Caco-2 (cell line): Measurements from ENCODE around the gene SKIC2. TPM values are rescaled to one million over a fixed set of nuclear protein-coding genes. Genes with fewer than 3 reads are reported as not detected.
A peak's percentile ranks its signal among the peaks of the same experiment; 100 is the strongest.
"Not testable (repeated sequence)": the region's sequence is repeated elsewhere in the genome, so short reads cannot be mapped to it uniquely, and the experiment has no call there.

ENCODE experiments used
- Bru-seq: library from RNA; stranded (reverse); fragments of 400-500 nt; gene quantifications from one replicate; lab custom pipeline; 2021; lab: Mats Ljungman, UMichigan
- BruChase-seq, 2 experiments: library from RNA; stranded (reverse); fragments of 400-500 nt; gene quantifications; one replicate each; lab custom pipeline; 2021; lab: Mats Ljungman, UMichigan
- BruUV-seq: library from RNA; stranded (reverse); fragments of 400-500 nt; replicated peaks from 2 replicates; lab custom pipeline; 2021; lab: Mats Ljungman, UMichigan
- CTCF ChIA-PET: fragments of 300-600 bp; sonication (Branson Sonifier 250); formaldehyde crosslinking; loops from one replicate; lab custom pipeline; 2022; ENCODE audit warnings: antibody characterized with exemption; lab: Charles Lee
- POLR2A ChIA-PET: fragments of 300-600 bp; sonication (Branson Sonifier 250); formaldehyde crosslinking; loops from one replicate; lab custom pipeline; 2022; ENCODE audit warnings: antibody characterized with exemption; lab: Charles Lee
- DNase-seq, 2 experiments: peaks; one replicate each; pipeline versions ENCODE4 v3.0.0 to v3.0.0-alpha.2; 2020 to 2022
- H3K27me3 ChIP-seq: replicated peaks from 2 replicates; pipeline ENCODE4 v1.6.0; 2011; ENCODE audit warnings: low read length; ENCODE audit not compliant: control insufficient read depth, insufficient read depth
- H3K36me3 ChIP-seq: 2 replicates; pipeline ENCODE4 v1.5.1; 2011; ENCODE audit warnings: low read length; ENCODE audit not compliant: control insufficient read depth, insufficient read depth
- H3K4me1 ChIP-seq: fragments of 250-450 bp; sonication (Bioruptor Pico); 2 replicates; pipeline ENCODE4 v1.5.1; 2020; ENCODE audit warnings: mild to moderate bottlenecking
- H3K4me3 ChIP-seq: 2 replicates; pipeline ENCODE4 v1.5.1; 2011; ENCODE audit warnings: low read depth, mild to moderate bottlenecking, control low read depth, low read length
- H3K9me3 ChIP-seq: fragments of 250-450 bp; sonication (Bioruptor Pico); 2 replicates; pipeline ENCODE4 v1.5.1; 2020; ENCODE audit warnings: mild to moderate bottlenecking, moderate library complexity
- H3K27ac Mint-ChIP-seq: one replicate; pipeline ENCODE4 v1.8.0; 2022; ENCODE audit warnings: mixed read lengths; ENCODE audit not compliant: unreplicated experiment
- H3K27me3 Mint-ChIP-seq: one replicate; pipeline ENCODE4 v1.8.0; 2022; ENCODE audit warnings: mixed read lengths; ENCODE audit not compliant: insufficient read depth, unreplicated experiment
- H3K36me3 Mint-ChIP-seq: one replicate; pipeline ENCODE4 v1.8.0; 2022; ENCODE audit warnings: mild to moderate bottlenecking, mixed read lengths; ENCODE audit not compliant: insufficient read depth, unreplicated experiment
- H3K4me1 Mint-ChIP-seq: one replicate; pipeline ENCODE4 v1.8.0; 2022; ENCODE audit warnings: low read depth, mixed read lengths; ENCODE audit not compliant: unreplicated experiment
- H3K4me3 Mint-ChIP-seq: one replicate; pipeline ENCODE4 v1.8.0; 2022; ENCODE audit warnings: mild to moderate bottlenecking, moderate library complexity, mixed read lengths; ENCODE audit not compliant: unreplicated experiment
- H3K9me3 Mint-ChIP-seq: one replicate; pipeline ENCODE4 v1.8.0; 2022; ENCODE audit warnings: mixed read lengths; ENCODE audit not compliant: unreplicated experiment
- intact Hi-C: fragments of 100-400 bp; cut with micrococcal nuclease; formaldehyde crosslinking; loops from one replicate; pipeline ENCODE4 v1.10.0; 2022; ENCODE audit not compliant: unreplicated experiment
- long read RNA-seq: library from polyadenylated mRNA; stranded (forward); transcript quantifications from one replicate; pipeline ENCODE4 v2.0.0, GENCODE V29; 2022
- total RNA-seq: library from RNA; stranded (reverse); gene quantifications from 2 replicates; pipeline ENCODE4 v1.2.3, GENCODE V29; 2022
- TF ChIP-seq, protein P1 (sequence below), 2 experiments: fragments of 200-600 bp in 1 of 2; IDR thresholded peaks; 1 replicate in 1 of 2; 2 replicates in 1 of 2; pipeline versions ENCODE4 v1.5.1 to v1.8.0; 2011 to 2022; ENCODE audit warnings: antibody characterized with exemption in 1 of 2, control low read depth in 1 of 2, inconsistent platforms in 1 of 2, low read depth in 1 of 2, low read length in 1 of 2, mild to moderate bottlenecking in 1 of 2, moderate library complexity in 1 of 2; ENCODE audit not compliant: insufficient read depth in 1 of 2, severe bottlenecking in 1 of 2, unreplicated experiment in 1 of 2

Gene SKIC2
- total RNA-seq (70.0 and 77.9 TPM in 2 replicates), Bru-seq, nascent RNA (percentile 67 among the genes with signal in this experiment), BruChase-seq, experiment 1, labeled RNA remaining after a 2-hour chase (percentile 71 among the genes with signal in this experiment), BruChase-seq, experiment 2, labeled RNA remaining after a 6-hour chase (percentile 82 among the genes with signal in this experiment)
- long read RNA-seq, transcript SKIV2L-201 (28 exons, 3,894 nt) = major isoform, 29 of 60 reads
- long read RNA-seq, partial matches to known transcripts = 12 of 60 reads
- long read RNA-seq, other reads (novel, unspliced or antisense) = 19 of 60 reads

DNA sequence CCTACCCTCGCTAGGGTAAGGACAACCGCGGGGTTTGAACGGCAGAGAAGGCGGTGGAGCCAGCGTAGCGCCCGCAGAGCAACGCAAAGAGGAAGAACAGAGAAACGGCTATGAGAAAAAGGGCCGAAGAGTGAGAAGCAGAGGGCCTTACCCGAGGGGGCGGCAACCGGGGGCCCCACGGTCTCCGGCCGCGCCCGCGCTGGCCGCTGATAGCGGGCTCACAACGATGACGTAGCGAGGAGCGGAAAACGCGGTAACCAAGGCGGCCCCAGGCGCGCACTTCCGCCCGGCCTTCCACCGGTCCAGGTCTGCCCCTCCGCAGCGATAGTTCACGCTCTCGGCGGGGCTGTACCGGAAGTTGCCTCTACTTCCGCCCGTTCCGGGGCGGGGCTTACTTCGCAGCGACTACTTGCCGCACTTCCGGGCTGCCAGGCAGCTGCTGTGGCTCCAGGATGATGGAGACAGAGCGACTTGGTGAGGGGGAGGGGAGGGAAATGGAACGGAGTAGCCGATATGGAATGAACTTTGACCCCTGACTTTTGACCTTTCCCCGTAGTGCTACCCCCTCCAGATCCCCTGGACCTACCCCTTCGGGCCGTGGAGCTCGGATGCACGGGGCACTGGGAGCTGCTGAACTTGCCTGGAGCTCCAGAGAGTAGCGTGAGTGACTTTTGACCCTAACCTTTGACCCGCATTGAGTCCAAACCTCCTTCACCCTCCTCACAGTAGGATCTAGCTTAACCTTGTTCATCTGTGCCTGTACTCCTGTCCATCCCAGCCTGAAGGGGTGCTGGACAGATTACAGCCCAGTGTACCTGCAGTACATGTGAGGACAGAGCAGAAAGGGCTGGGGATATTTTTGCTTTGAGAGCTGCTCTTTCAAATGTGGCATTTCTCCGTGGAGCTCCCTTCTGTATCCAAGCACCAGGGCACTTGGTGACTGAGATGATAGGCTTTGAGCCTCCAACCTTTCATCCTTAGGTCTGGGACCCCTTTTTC is at the start of gene SKIC2, which contains the start of gene NELFE:
SKIC2 (plus strand) TSS at position 435 of the 999 bp plus-strand sequence; CDS start at position 453, 18 bp downstream.
NELFE (minus strand) TSS at position 231 of the 999 bp plus-strand sequence. CDS start 525 bp downstream, outside the sequence.
- intact Hi-C loops = loop anchor here (1.0 kb wide), 2 partner anchors 13 to 14 kb away; partner anchors contain the start of gene DXO
- BruUV-seq = TSS peak; percentile 54
- peaks cover 80% of the 10 kb centered on the region for H3K36me3 Mint-ChIP-seq
- H3K27ac Mint-ChIP-seq = peak within 1 kb of the TSS; percentile 98
- POLR2A ChIA-PET = interaction anchor here (0.5 to 2.6 kb wide), 6 partner anchors 11 to 61 kb away, joined by 3 to 18 read pairs (median 6); partner anchors contain the start of genes CFB, DXO and ZBTB12
- H3K27me3 ChIP-seq = no peaks in the 10 kb centered on the region
- peak; percentile 98 for DNase-seq
- H3K9me3 Mint-ChIP-seq = no peaks in the 10 kb centered on the region
- H3K4me3 ChIP-seq = peak within 1 kb of the TSS; percentile 74
- H3K9me3 ChIP-seq = no peaks in the 10 kb centered on the region
- H3K27me3 Mint-ChIP-seq = no peaks in the 10 kb centered on the region
- CTCF ChIA-PET = interaction anchor here (0.6 to 1.7 kb wide), 5 partner anchors 13 to 802 kb away, joined by 3 to 5 read pairs (median 4); partner anchors contain the start of gene CFB
- H3K4me3 Mint-ChIP-seq = peak within 1 kb of the TSS; percentile 99
- TF ChIP-seq, protein P1, sequence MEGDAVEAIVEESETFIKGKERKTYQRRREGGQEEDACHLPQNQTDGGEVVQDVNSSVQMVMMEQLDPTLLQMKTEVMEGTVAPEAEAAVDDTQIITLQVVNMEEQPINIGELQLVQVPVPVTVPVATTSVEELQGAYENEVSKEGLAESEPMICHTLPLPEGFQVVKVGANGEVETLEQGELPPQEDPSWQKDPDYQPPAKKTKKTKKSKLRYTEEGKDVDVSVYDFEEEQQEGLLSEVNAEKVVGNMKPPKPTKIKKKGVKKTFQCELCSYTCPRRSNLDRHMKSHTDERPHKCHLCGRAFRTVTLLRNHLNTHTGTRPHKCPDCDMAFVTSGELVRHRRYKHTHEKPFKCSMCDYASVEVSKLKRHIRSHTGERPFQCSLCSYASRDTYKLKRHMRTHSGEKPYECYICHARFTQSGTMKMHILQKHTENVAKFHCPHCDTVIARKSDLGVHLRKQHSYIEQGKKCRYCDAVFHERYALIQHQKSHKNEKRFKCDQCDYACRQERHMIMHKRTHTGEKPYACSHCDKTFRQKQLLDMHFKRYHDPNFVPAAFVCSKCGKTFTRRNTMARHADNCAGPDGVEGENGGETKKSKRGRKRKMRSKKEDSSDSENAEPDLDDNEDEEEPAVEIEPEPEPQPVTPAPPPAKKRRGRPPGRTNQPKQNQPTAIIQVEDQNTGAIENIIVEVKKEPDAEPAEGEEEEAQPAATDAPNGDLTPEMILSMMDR (IDR thresholded peaks at IDR 0.05; ENCODE audit: insufficient read depth in 1 of 2, low read depth in 1 of 2, low read length in 1 of 2, severe bottlenecking in 1 of 2, unreplicated experiment in 1 of 2) = no peak
- H3K4me1 ChIP-seq = peaks cover 3% of the 10 kb centered on the region; the same call in 1 of the 2 replicates
- peaks cover 15% of the 10 kb centered on the region for H3K4me1 Mint-ChIP-seq
- peaks cover 11% of the 10 kb centered on the region for H3K36me3 ChIP-seq

DNA sequence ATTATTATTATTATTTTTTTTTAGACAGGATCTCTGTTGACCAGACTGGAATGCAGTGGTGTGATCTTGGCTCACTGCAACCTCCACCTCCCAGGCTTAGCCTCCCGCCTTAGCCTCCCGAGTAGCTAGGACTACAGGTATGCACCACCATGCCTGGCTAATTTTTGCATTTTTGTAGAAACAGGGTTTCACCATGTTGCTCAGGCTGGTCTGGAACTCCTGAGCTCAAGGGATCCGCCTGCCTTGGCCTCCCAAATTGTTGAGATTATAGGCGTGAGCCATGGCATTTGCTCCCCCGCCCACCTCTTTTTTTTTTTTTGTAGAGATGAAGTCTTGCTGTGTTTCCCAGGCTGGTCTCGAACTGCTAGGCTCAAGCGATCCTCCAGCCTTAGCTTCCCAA is 49.7 kb upstream of the SKIC2 start:
- H3K9me3 Mint-ChIP-seq, DNase-seq, H3K4me1 Mint-ChIP-seq, H3K36me3 Mint-ChIP-seq, H3K4me1 ChIP-seq, H3K9me3 ChIP-seq, H3K4me3 Mint-ChIP-seq, POLR2A ChIA-PET, H3K27ac Mint-ChIP-seq, H3K4me3 ChIP-seq, H3K27me3 Mint-ChIP-seq, H3K36me3 ChIP-seq, BruUV-seq, intact Hi-C loops, H3K27me3 ChIP-seq: not testable (repeated sequence)
- CTCF ChIA-PET = interaction anchor here (0.7 kb wide), 1 partner anchor 11 kb away, joined by 4 read pairs; no protein-coding TSS in a partner anchor

DNA sequence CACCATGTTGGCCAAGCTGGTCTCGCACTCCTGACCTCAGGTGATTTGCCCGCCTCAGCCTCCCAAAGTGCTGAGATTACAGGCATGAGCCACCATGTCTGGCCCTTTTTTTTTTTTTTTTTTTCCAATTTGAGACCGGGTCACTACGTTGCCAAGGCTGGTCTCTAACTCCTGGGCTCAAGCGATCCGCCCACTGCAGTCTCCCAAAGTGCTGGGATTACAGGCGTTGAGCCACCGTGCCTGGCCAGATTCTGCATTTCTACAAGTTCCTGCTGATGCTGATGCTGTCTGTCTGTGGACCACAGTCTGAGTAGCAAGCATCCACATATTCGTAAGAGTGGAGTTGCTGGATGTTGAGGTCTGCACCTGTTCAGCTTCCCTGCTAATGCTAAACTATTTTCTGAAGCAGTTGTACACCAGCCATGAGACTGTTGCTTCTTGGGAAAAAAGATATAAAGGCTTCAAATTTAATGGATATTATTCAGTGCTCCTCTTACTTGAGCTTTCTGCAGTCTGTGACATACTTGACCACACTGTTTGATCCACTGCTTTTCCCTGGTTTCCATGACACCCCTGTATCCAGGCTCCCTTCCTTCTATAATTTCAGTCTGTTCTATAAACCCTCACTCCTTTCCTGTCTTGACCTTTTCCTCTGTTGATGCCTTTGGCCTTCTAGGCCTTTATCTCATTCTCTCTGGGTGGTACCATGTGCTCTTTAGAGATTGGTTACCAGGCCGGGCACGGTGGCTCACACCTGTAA is 47.0 kb upstream of the SKIC2 start:
- Histone ChIP-seq H3K4me3 (no peak overlapping the region), H3K9me3 (no peaks in the 10 kb centered on the region), H3K36me3 (no peaks in the 10 kb centered on the region), H3K27me3 (no peaks in the 10 kb centered on the region), H3K4me1 (no peaks in the 10 kb centered on the region)
- H3K36me3 Mint-ChIP-seq = no peaks in the 10 kb centered on the region
- CTCF ChIA-PET = no interaction called here
- H3K27me3 Mint-ChIP-seq = no peaks in the 10 kb centered on the region
- no peaks in the 10 kb centered on the region for H3K9me3 Mint-ChIP-seq
- no peak overlapping the region for H3K27ac Mint-ChIP-seq
- H3K4me1 Mint-ChIP-seq = peaks cover 7% of the 10 kb centered on the region
- TF ChIP-seq, protein P1 (IDR thresholded peaks at IDR 0.05; ENCODE audit: insufficient read depth in 1 of 2, low read depth in 1 of 2, low read length in 1 of 2, severe bottlenecking in 1 of 2, unreplicated experiment in 1 of 2) = no peak
- POLR2A ChIA-PET = no interaction called here
- H3K4me3 Mint-ChIP-seq = no peak overlapping the region
- DNase-seq = no peak
- no TSS peak for BruUV-seq
- intact Hi-C loops = no loop called here
